ENCODE results near the gene SERPINB7.

DNA sequence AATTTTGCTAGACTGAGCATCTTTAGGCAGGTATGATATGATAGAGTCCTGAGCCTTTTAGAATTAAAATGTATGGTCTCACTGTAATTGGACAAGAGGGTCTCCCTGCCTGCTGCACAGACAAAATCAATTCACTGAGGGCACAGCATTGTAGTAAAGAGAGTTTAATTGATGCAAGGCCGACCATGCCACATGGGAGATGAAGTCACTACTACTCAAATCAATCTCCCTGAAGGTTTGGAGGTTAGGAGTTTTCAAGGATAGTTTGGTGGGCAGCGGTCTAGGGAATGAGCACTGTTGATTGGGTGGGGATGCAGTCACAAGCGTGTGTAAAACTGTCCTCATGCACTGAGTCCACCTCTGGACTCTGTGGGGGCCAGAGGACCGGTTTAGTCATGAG is 26.1 kb downstream of the SERPINB7 start:
- TF ChIP-seq, protein P1, sequence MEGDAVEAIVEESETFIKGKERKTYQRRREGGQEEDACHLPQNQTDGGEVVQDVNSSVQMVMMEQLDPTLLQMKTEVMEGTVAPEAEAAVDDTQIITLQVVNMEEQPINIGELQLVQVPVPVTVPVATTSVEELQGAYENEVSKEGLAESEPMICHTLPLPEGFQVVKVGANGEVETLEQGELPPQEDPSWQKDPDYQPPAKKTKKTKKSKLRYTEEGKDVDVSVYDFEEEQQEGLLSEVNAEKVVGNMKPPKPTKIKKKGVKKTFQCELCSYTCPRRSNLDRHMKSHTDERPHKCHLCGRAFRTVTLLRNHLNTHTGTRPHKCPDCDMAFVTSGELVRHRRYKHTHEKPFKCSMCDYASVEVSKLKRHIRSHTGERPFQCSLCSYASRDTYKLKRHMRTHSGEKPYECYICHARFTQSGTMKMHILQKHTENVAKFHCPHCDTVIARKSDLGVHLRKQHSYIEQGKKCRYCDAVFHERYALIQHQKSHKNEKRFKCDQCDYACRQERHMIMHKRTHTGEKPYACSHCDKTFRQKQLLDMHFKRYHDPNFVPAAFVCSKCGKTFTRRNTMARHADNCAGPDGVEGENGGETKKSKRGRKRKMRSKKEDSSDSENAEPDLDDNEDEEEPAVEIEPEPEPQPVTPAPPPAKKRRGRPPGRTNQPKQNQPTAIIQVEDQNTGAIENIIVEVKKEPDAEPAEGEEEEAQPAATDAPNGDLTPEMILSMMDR (IDR thresholded peaks at IDR 0.05), result no peak
- no peak for TF ChIP-seq NFE2L2 (conservative IDR thresholded peaks at IDR 0.05; ENCODE audit: low read length)
- no peak for TF ChIP-seq POLR2A (IDR thresholded peaks at IDR 0.05; ENCODE audit: low read length)
- TF ChIP-seq RARB (CRISPR knock-in tag; IDR thresholded peaks at IDR 0.05), result no peak
- no peak for TF ChIP-seq ZC3H11A (IDR thresholded peaks at IDR 0.05)
- no peak for TF ChIP-seq USF2 (IDR thresholded peaks at IDR 0.05)
- no peak for TF ChIP-seq EP300 (IDR thresholded peaks at IDR 0.05)
- TF ChIP-seq FOSL2 (IDR thresholded peaks at IDR 0.05), result no peak
- TF ChIP-seq FOSL2 (CRISPR knock-in tag; IDR thresholded peaks at IDR 0.05), result no peak
- no peak for TF ChIP-seq SREBF2 (IDR thresholded peaks at IDR 0.05)
- TF ChIP-seq ZFP36 (IDR thresholded peaks at IDR 0.05; ENCODE audit: borderline replicate concordance, partially characterized antibody), result no peak
- no peak for TF ChIP-seq NR3C1 (IDR thresholded peaks at IDR 0.05)

Measured in A549 (cell line).